MV-4-11 (cell line): ENCODE results near the gene PLCL1.

Experiments used
- DNase-seq: peaks from one replicate; lab custom pipeline; 2025; lab: John Stamatoyannopoulos, UW

PLCL1 gene

GRCh38 chr2:198060277-198060676 is 255.9 kb downstream of the PLCL1 start:
- DNase-seq = no peak

GRCh38 chr2:198062826-198063225 is 258.4 kb downstream of the PLCL1 start:
- DNase-seq = no peak

- no peak for DNase-seq
Measured at GRCh38 chr2:198063242-198063641, 258.8 kb downstream of the PLCL1 start.

GRCh38 chr2:198065322-198065721 is 260.9 kb downstream of the PLCL1 start:
- DNase-seq = no peak

GRCh38 chr2:198066597-198066996 is 262.2 kb downstream of the PLCL1 start:
- DNase-seq = no peak

- DNase-seq = no peak
Measured at GRCh38 chr2:198072655-198073054, 268.3 kb downstream of the PLCL1 start.

- no peak for DNase-seq
Measured at GRCh38 chr2:198073253-198073652, 268.9 kb downstream of the PLCL1 start.

GRCh38 chr2:198077477-198077876 is 273.1 kb downstream of the PLCL1 start:
- DNase-seq = no peak

- no peak for DNase-seq
Measured at GRCh38 chr2:198080879-198081765, 276.7 kb downstream of the PLCL1 start.

GRCh38 chr2:198084156-198084555 is 279.8 kb downstream of the PLCL1 start:
- DNase-seq = no peak

- peak; percentile 49 for DNase-seq
Measured at GRCh38 chr2:198096002-198096401, 291.6 kb downstream of the PLCL1 start.

GRCh38 chr2:198096965-198097364 is 292.6 kb downstream of the PLCL1 start:
- DNase-seq = no peak

GRCh38 chr2:198097630-198098029 is 293.2 kb downstream of the PLCL1 start:
- DNase-seq = no peak

- DNase-seq = no peak
Measured at GRCh38 chr2:198098386-198098785, 294.0 kb downstream of the PLCL1 start.

GRCh38 chr2:198098918-198099317 is 294.5 kb downstream of the PLCL1 start:
- DNase-seq = no peak

GRCh38 chr2:198100346-198100745 is 296.0 kb downstream of the PLCL1 start:
- no peak for DNase-seq

- DNase-seq = no peak
Measured at GRCh38 chr2:198101688-198102087, 297.3 kb downstream of the PLCL1 start.

- no peak for DNase-seq
Measured at GRCh38 chr2:198102120-198102519, 297.7 kb downstream of the PLCL1 start.

GRCh38 chr2:198102856-198103255 is 298.5 kb downstream of the PLCL1 start:
- no peak for DNase-seq

- DNase-seq = peak; percentile 88
Measured at GRCh38 chr2:198106621-198107385, 302.4 kb downstream of the PLCL1 start.

- no peak for DNase-seq
Measured at GRCh38 chr2:198113316-198113715, 308.9 kb downstream of the PLCL1 start.

- DNase-seq = no peak
Measured at GRCh38 chr2:198114064-198114463, 309.7 kb downstream of the PLCL1 start.

- DNase-seq = no peak
Measured at GRCh38 chr2:198115201-198115600, 310.8 kb downstream of the PLCL1 start.
